Endodermal cell (in vitro differentiated cells): ENCODE measurements around the gene HAO1. TPM values are rescaled to one million over a fixed set of nuclear protein-coding genes. Genes with fewer than 3 reads are reported as not detected.

Experiments
- DNase-seq: peaks from one replicate; pipeline ENCODE4 v3.0.0-alpha.2; 2017
- H3K27ac ChIP-seq: 2 replicates; pipeline ENCODE4 v1.5.1; 2013; ENCODE audit warnings: mild to moderate bottlenecking, low read depth, low read length, moderate library complexity
- H3K27me3 ChIP-seq: 2 replicates; pipeline ENCODE4 v1.6.1; 2013; ENCODE audit warnings: mild to moderate bottlenecking, low read length, moderate library complexity; ENCODE audit not compliant: insufficient read depth, control insufficient read depth, poor library complexity, severe bottlenecking
- H3K36me3 ChIP-seq: 2 replicates; pipeline ENCODE4 v1.7.0; 2013; ENCODE audit warnings: mild to moderate bottlenecking, low read length, moderate library complexity; ENCODE audit not compliant: control insufficient read depth, insufficient read depth
- H3K4me1 ChIP-seq: one replicate; pipeline ENCODE4 v1.7.0; 2013; ENCODE audit warnings: low read length; ENCODE audit not compliant: control insufficient read depth, insufficient read depth
- H3K4me3 ChIP-seq: 2 replicates; pipeline ENCODE4 v1.5.1; 2013; ENCODE audit warnings: mild to moderate bottlenecking, low read length, moderate library complexity
- H3K9ac ChIP-seq: 2 replicates; pipeline ENCODE4 v1.6.1; 2013; ENCODE audit warnings: mild to moderate bottlenecking, low read length, moderate library complexity; ENCODE audit not compliant: poor library complexity, severe bottlenecking; ENCODE audit errors: extremely low read depth
- H3K9me3 ChIP-seq: 2 replicates; pipeline ENCODE4 v1.6.1; 2013; ENCODE audit warnings: mild to moderate bottlenecking, low read length, moderate library complexity; ENCODE audit not compliant: control insufficient read depth
- H3K27ac Mint-ChIP-seq: 2 replicates; pipeline ENCODE4 v1.8.0; 2020; ENCODE audit warnings: mixed read lengths
- H3K27me3 Mint-ChIP-seq: 2 replicates; pipeline ENCODE4 v1.8.0; 2021; ENCODE audit warnings: mild to moderate bottlenecking, mixed read lengths; ENCODE audit not compliant: insufficient read depth
- H3K36me3 Mint-ChIP-seq: 2 replicates; pipeline ENCODE4 v1.8.0; 2020; ENCODE audit warnings: low read depth, mixed read lengths
- H3K4me1 Mint-ChIP-seq: 2 replicates; pipeline ENCODE4 v1.8.0; 2020; ENCODE audit warnings: mixed read lengths
- H3K4me3 Mint-ChIP-seq: 2 replicates; pipeline ENCODE4 v1.8.0; 2020; ENCODE audit warnings: mild to moderate bottlenecking, moderate library complexity, mixed read lengths
- H3K9me3 Mint-ChIP-seq: 2 replicates; pipeline ENCODE4 v1.8.0; 2020; ENCODE audit warnings: mild to moderate bottlenecking, mixed read lengths
- WGBS, 2 experiments: methylation state at CpG; one replicate each; pipeline versions ENCODE4 v1.1.5 to v1.1.7; 2013; ENCODE audit warnings: missing lambda C conversion rate in 2 of 2, mixed read lengths in 1 of 2; ENCODE audit not compliant: insufficient coverage in 1 of 2, insufficient read length in 1 of 2; 5-methylcytosine and 5-hydroxymethylcytosine counted together
- total RNA-seq, 2 donors: library from RNA; stranded (reverse); fragmentation: NEBNext Ultra II Directional in 1 of 2; extraction: Animal tissue kit (Norgen Biotek cat#: 25700) in 1 of 2; gene quantifications; 2 replicates in 1 of 2; 3 replicates in 1 of 2; pipeline ENCODE4 v1.2.1, GENCODE V29; 2021
- TF ChIP-seq, protein P1 (sequence below): fragments of 200-600 bp; sonication (generic); conservative IDR thresholded peaks from 2 replicates; pipeline ENCODE4 v1.5.0; 2021; ENCODE audit warnings: antibody characterized with exemption, mild to moderate bottlenecking

Gene HAO1
- total RNA-seq, 2 donors from 2014 or later, result not detected

DNA sequence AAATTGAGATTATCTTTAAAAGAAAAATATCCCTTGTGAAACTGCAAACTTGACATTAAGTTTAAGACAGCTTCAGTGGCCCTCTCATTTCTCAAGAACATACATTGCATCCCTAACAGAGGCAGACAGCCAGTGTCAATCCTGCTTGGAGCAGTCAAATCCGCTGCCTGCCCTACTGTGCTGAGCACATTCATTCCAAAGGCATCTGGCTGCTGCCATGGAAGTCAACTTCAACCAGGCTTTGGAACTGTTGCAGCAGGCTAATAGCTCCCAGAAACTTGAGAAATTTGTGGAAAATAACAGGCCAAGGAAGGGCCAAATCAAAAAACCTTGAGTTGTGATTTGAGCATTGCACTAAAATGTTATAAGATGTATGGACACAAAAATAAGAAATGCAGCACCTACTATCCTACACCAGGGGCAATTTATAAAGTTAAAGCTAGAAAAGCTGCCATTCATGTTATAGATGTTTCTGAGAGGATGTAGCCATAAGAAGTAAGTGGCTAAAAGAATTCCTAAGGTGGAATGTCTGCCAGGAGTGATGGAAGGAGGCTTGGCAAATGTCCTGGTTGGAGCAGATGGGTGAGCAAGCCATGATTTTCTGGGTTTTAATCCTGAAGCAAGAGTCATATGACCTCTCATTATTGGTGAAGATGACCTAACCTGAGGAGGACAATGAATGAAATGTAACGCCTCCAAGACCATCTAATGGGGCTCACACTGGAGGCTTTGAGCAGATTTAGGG is 31.4 kb upstream of the HAO1 start:
- Histone ChIP-seq H3K4me1 (no peaks in the 10 kb centered on the region), H3K36me3 (no peaks in the 10 kb centered on the region), H3K9me3 (no peaks in the 10 kb centered on the region), H3K9ac (no peak overlapping the region), H3K27me3 (no peaks in the 10 kb centered on the region), H3K27ac (no peak overlapping the region), H3K4me3 (no peak overlapping the region)
- H3K27ac Mint-ChIP-seq, result no peak overlapping the region
- H3K36me3 Mint-ChIP-seq, result no peaks in the 10 kb centered on the region
- 85 to 100% methylated on average over 1 to 2 of the region's 2 CpGs for WGBS, 2 experiments
- peaks cover 2% of the 10 kb centered on the region for H3K27me3 Mint-ChIP-seq
- no peak for DNase-seq
- no peaks in the 10 kb centered on the region for H3K4me1 Mint-ChIP-seq
- H3K4me3 Mint-ChIP-seq, result no peak overlapping the region
- no peaks in the 10 kb centered on the region for H3K9me3 Mint-ChIP-seq
- TF ChIP-seq, protein P1, sequence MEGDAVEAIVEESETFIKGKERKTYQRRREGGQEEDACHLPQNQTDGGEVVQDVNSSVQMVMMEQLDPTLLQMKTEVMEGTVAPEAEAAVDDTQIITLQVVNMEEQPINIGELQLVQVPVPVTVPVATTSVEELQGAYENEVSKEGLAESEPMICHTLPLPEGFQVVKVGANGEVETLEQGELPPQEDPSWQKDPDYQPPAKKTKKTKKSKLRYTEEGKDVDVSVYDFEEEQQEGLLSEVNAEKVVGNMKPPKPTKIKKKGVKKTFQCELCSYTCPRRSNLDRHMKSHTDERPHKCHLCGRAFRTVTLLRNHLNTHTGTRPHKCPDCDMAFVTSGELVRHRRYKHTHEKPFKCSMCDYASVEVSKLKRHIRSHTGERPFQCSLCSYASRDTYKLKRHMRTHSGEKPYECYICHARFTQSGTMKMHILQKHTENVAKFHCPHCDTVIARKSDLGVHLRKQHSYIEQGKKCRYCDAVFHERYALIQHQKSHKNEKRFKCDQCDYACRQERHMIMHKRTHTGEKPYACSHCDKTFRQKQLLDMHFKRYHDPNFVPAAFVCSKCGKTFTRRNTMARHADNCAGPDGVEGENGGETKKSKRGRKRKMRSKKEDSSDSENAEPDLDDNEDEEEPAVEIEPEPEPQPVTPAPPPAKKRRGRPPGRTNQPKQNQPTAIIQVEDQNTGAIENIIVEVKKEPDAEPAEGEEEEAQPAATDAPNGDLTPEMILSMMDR, result no peak

DNA sequence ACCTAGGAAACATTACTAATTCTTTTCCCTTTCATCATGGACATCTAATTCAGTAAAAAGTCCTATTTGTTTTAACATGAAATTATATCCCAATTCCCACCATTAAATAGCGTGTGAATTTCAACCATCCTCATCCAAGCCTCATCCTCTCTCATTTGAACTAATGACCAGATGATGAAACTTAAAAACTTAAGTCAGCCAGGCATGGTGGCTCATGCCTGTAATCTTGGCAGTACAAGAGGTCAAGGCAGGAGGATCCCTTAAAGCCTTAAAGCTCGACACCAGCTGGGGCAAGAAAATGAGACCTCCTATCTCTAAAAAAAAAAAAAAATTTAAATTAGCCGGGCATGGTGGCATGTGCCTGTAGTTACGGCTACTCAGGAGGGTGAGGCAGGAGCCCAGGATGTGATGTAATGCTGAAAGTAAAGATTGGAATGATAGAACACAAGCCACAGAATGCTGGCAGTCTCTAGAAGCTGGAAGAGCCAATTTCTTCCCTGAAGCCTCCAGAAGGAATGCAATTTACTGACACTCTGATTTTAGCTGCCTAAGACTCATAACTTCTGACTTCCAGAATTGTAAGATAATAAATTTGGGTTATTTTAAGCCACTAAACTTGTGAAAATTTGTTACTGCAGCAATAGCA is 27.1 kb upstream of the HAO1 start:
- Mint-ChIP-seq H3K27me3 (no peaks in the 10 kb centered on the region), H3K4me3 (no peak overlapping the region), H3K4me1 (peaks cover 6% of the 10 kb centered on the region), H3K36me3 (no peaks in the 10 kb centered on the region), H3K27ac (no peak overlapping the region), H3K9me3 (no peaks in the 10 kb centered on the region)
- TF ChIP-seq, protein P1, result no peak
- H3K9me3 ChIP-seq, result no peaks in the 10 kb centered on the region
- no peaks in the 10 kb centered on the region for H3K27me3 ChIP-seq
- H3K27ac ChIP-seq, result no peak overlapping the region
- no peak for DNase-seq
- H3K36me3 ChIP-seq, result no peaks in the 10 kb centered on the region
- H3K4me3 ChIP-seq, result no peak overlapping the region
- 93 to 100% methylated on average over 2 to 4 of the region's 4 CpGs for WGBS, 2 experiments
- peaks cover 4% of the 10 kb centered on the region for H3K4me1 ChIP-seq
- H3K9ac ChIP-seq, result no peak overlapping the region

DNA sequence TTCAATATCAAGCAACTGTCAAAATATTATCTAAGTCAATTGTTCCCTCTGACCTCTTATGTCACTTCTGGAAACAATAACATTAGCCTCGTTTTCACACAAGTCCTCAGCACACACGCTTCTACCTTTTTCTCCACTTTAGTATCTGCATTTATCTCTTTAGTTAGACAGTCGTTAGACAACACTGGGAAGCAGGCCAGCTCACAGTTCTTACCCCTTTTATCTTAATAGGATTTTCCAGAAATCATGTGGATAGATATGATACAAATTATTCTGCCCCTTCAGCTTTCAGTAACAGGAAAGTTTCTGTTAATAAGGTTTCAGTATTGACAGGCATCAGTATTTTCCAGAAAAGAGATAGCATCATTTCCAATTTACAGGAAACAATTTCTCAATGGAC is 25.9 kb upstream of the HAO1 start:
- no peaks in the 10 kb centered on the region for H3K27me3 ChIP-seq
- Mint-ChIP-seq H3K27me3 (no peaks in the 10 kb centered on the region), H3K27ac (no peak overlapping the region), H3K4me3 (no peak overlapping the region), H3K9me3 (no peaks in the 10 kb centered on the region), H3K36me3 (no peaks in the 10 kb centered on the region), H3K4me1 (peaks cover 6% of the 10 kb centered on the region)
- H3K9ac ChIP-seq, result no peak overlapping the region
- TF ChIP-seq, protein P1, result no peak
- WGBS, 2 experiments, result 74 to 95% methylated on average over 2 to 3 of the region's 3 CpGs
- no peak overlapping the region for H3K27ac ChIP-seq
- peaks cover 4% of the 10 kb centered on the region for H3K4me1 ChIP-seq
- no peaks in the 10 kb centered on the region for H3K36me3 ChIP-seq
- H3K9me3 ChIP-seq, result no peaks in the 10 kb centered on the region
- no peak for DNase-seq
- no peak overlapping the region for H3K4me3 ChIP-seq
